Neuron (in vitro differentiated cells): Measurements from ENCODE around the gene CDH8.

Experiments used
- H2AFZ ChIP-seq: one replicate; pipeline ENCODE4 v1.6.1; 2013; ENCODE audit warnings: low read depth, mild to moderate bottlenecking, inconsistent platforms, low read length, moderate library complexity
- H3K27me3 ChIP-seq: one replicate; pipeline ENCODE4 v1.6.1; 2013; ENCODE audit warnings: low read length; ENCODE audit not compliant: insufficient read depth
- H3K36me3 ChIP-seq: one replicate; pipeline ENCODE4 v1.6.1; 2013; ENCODE audit warnings: low read length; ENCODE audit not compliant: insufficient read depth
- H3K4me1 ChIP-seq: one replicate; pipeline ENCODE4 v1.6.1; 2013; ENCODE audit warnings: low read length; ENCODE audit not compliant: insufficient read depth
- H3K4me3 ChIP-seq: 2 replicates; pipeline ENCODE4 v1.5.1; 2013; ENCODE audit warnings: mild to moderate bottlenecking, low read length, moderate library complexity
- H3K9me3 ChIP-seq: one replicate; pipeline ENCODE4 v1.6.1; 2013; ENCODE audit warnings: low read length

The CDH8 gene

GRCh38 chr16:62019851-62020250 lies 16.4 kb downstream of the CDH8 start:
- Histone ChIP-seq H3K27me3 (no peaks in the 10 kb centered on the region), H3K36me3 (peaks cover 3% of the 10 kb centered on the region), H3K4me3 (no peak overlapping the region), H3K9me3 (no peaks in the 10 kb centered on the region), H2AFZ (no peak overlapping the region), H3K4me1 (peaks cover 19% of the 10 kb centered on the region)

DNA sequence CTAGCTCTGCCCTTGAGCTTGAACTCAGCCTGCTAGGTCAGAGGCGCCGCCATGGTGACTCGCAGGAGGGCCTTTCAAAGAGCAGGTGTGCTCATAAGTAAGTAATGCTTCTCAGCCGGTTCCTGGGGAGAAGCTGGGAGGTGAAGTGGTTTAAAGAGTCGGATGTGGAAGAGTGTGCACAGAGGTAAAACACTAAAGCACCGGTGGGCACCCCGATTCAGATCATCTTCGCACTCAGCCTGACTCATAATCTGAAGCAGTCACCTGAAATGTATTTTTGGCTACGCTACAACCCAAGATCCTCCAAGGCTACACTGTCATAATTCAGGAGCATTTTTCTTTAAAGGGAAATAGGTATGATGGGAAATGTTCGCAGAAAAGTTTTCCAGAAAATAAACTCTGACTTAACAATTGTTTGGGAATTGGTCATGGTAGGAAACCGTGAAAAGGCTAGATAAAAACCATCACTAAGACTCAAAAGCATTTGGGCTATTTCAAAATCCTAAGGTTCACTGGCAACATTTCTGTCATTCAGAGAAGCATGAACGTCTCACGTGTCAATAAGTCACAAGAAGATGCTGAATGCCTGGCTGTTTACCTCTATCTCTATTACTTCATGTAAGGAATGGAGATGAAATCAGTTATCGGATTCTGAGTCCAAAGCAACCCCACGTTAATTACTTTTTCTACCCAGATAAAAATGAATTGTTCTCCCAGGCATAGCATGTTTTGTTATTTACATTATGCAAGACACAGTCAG lies 17.8 kb downstream of the CDH8 start:
- H3K4me3 ChIP-seq: no peak overlapping the region
- H2AFZ ChIP-seq: no peak overlapping the region
- peaks cover 19% of the 10 kb centered on the region for H3K4me1 ChIP-seq
- H3K36me3 ChIP-seq: peaks cover 3% of the 10 kb centered on the region
- H3K9me3 ChIP-seq: no peaks in the 10 kb centered on the region
- no peaks in the 10 kb centered on the region for H3K27me3 ChIP-seq

- Histone ChIP-seq H2AFZ (no peak overlapping the region), H3K9me3 (peaks cover 1% of the 10 kb centered on the region), H3K4me1 (no peaks in the 10 kb centered on the region), H3K4me3 (no peak overlapping the region), H3K36me3 (peaks cover 4% of the 10 kb centered on the region), H3K27me3 (no peaks in the 10 kb centered on the region)
These were observed 21.8 kb downstream of the CDH8 start for GRCh38 chr16:62014319-62014923.

GRCh38 chr16:62010186-62010585 lies 26.1 kb downstream of the CDH8 start:
- no peak overlapping the region for H2AFZ ChIP-seq

GRCh38 chr16:61998460-61998859 lies 37.8 kb downstream of the CDH8 start:
- Histone ChIP-seq H3K4me3 (no peak overlapping the region), H3K36me3 (peaks cover 1% of the 10 kb centered on the region), H3K27me3 (no peaks in the 10 kb centered on the region), H2AFZ (no peak overlapping the region), H3K9me3 (no peaks in the 10 kb centered on the region), H3K4me1 (no peaks in the 10 kb centered on the region)

More at GRCh38 chr16:62010186-62010585, 26.1 kb downstream of the CDH8 start:
- no peaks in the 10 kb centered on the region for H3K4me1 ChIP-seq
- no peak overlapping the region for H3K4me3 ChIP-seq
- peaks cover 2% of the 10 kb centered on the region for H3K36me3 ChIP-seq
- peaks cover 1% of the 10 kb centered on the region for H3K9me3 ChIP-seq
- no peaks in the 10 kb centered on the region for H3K27me3 ChIP-seq

GRCh38 chr16:61993108-61993507 lies 43.1 kb downstream of the CDH8 start:
- H2AFZ ChIP-seq: no peak overlapping the region
- no peaks in the 10 kb centered on the region for H3K27me3 ChIP-seq
- H3K4me1 ChIP-seq: no peaks in the 10 kb centered on the region
- no peaks in the 10 kb centered on the region for H3K36me3 ChIP-seq
- H3K9me3 ChIP-seq: peaks cover 3% of the 10 kb centered on the region
- H3K4me3 ChIP-seq: no peak overlapping the region

GRCh38 chr16:61987474-61988012 lies 48.7 kb downstream of the CDH8 start:
- Histone ChIP-seq H3K27me3 (no peaks in the 10 kb centered on the region), H3K9me3 (no peaks in the 10 kb centered on the region), H3K36me3 (no peaks in the 10 kb centered on the region), H3K4me1 (no peaks in the 10 kb centered on the region), H3K4me3 (no peak overlapping the region), H2AFZ (no peak overlapping the region)

DNA sequence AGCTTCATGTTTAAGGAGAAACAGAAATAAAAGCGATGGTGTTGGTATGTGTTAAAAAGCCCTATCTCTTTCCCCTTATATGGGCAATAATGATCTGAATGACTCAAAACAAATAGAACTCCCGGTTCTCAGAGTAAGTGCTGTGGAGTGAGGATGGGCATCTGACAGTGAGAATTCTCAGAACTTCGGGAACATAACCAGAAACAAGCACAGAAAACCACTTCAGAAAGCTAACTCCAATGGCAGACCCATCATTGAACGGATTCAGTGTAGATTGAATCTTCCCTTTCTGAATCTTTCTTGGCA lies 67.2 kb downstream of the CDH8 start:
- H2AFZ ChIP-seq: no peak overlapping the region
- no peaks in the 10 kb centered on the region for H3K9me3 ChIP-seq
- no peak overlapping the region for H3K4me3 ChIP-seq
- no peaks in the 10 kb centered on the region for H3K4me1 ChIP-seq
- H3K36me3 ChIP-seq: no peaks in the 10 kb centered on the region
- H3K27me3 ChIP-seq: no peaks in the 10 kb centered on the region

- Histone ChIP-seq H2AFZ (no peak overlapping the region), H3K36me3 (no peaks in the 10 kb centered on the region), H3K9me3 (no peaks in the 10 kb centered on the region), H3K4me3 (no peak overlapping the region), H3K4me1 (no peaks in the 10 kb centered on the region), H3K27me3 (no peaks in the 10 kb centered on the region)
These were observed 67.8 kb downstream of the CDH8 start for GRCh38 chr16:61968242-61969076.

DNA sequence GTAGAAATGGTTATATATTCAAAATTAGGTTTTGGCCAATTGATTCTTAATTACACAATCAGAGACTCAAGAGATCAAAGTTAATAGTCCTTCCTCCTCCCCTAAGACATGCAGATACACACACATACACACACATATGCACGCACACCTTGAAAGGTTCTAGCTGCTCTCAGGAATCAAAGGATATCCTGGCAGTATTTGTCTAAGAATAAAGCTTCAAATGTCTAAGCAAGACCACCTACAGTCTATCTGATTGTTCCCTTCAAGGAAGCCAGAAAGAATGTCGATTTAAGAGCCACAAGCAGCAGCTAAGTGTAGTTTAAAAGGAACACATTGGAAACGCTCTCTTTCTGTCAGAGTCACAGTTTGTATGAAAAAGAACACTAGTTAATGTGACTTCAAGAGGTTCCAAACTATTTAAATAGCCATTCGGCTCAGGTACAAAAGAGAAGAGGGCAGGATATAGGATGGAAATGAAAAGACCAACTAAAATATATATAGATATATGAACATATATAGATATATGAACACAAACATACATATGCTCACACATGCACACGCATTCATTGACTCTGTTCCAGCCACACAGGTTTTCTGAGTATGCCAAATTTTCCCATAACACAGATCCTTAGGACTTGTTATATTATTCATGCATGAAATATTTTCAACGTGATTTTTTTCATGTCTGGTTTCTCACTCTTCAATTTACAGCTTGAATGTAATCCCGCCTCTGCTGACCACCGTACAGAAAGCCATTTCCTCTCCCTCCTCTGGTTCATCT lies 79.0 kb downstream of the CDH8 start:
- Histone ChIP-seq H3K27me3 (no peaks in the 10 kb centered on the region), H3K36me3 (no peaks in the 10 kb centered on the region), H3K4me3 (no peak overlapping the region), H3K4me1 (peaks cover 3% of the 10 kb centered on the region), H3K9me3 (no peaks in the 10 kb centered on the region), H2AFZ (no peak overlapping the region)

DNA sequence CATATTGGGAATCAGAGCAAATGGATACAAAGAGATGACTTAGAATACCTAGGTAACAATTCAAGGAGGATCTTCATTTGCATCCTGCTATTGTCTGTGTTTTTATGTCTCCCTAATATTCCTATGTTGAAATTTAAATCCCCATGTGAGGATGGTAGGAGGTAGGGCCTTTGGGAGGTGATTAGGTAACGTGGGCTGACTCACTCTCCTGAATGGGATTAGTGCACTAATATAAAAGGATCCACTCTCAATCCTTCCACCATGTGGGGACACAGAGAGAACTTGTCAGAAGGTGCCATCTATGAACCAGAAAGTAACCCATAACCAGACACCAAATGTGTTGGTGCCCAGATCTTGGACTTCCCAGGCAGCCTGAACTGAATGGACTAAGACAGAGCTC lies 83.4 kb downstream of the CDH8 start:
- Histone ChIP-seq H3K4me3 (no peak overlapping the region), H2AFZ (no peak overlapping the region), H3K4me1 (peaks cover 3% of the 10 kb centered on the region), H3K27me3 (no peaks in the 10 kb centered on the region), H3K9me3 (no peaks in the 10 kb centered on the region), H3K36me3 (no peaks in the 10 kb centered on the region)

- H3K9me3 ChIP-seq: no peaks in the 10 kb centered on the region
- H2AFZ ChIP-seq: no peak overlapping the region
- H3K27me3 ChIP-seq: no peaks in the 10 kb centered on the region
- no peaks in the 10 kb centered on the region for H3K36me3 ChIP-seq
- H3K4me1 ChIP-seq: peaks cover 10% of the 10 kb centered on the region
- H3K4me3 ChIP-seq: no peak overlapping the region
These were observed 87.8 kb downstream of the CDH8 start for GRCh38 chr16:61948414-61948813.
